ENCODE measurements around the gene KCNAB1. TPM values are rescaled to one million over a fixed set of nuclear protein-coding genes. Genes with fewer than 3 reads are reported as not detected.

KCNAB1 gene
- total and polyA plus RNA-seq, 2 of the 8 experiments (the other 6 are each of a cell fraction or from before 2014, with no cell fraction given) = 0.51 to 2.3 TPM

- TF ChIP-seq YY1 (IDR thresholded peaks at IDR 0.05; ENCODE audit: low read depth, low read length) (no peak), TCF12 (IDR thresholded peaks at IDR 0.05; ENCODE audit: low read depth, low read length) (no peak), BACH1 (IDR thresholded peaks at IDR 0.05; ENCODE audit: low read length) (no peak), SIX5 (IDR thresholded peaks at IDR 0.05; ENCODE audit: low read depth, low read length) (no peak), JUN (IDR thresholded peaks at IDR 0.05; ENCODE audit: low read depth, low read length) (no peak), RBBP5 (IDR thresholded peaks at IDR 0.05; ENCODE audit: borderline replicate concordance, low read depth, low read length) (no peak), KDM4A (IDR thresholded peaks at IDR 0.05; ENCODE audit: low read depth, low read length, severe bottlenecking) (no peak)
Measured at GRCh38 chr3:156395961-156396710, 275.8 kb downstream of the KCNAB1 start (continued).

All from H1 (cell line).